SK-N-SH (cell line): ENCODE results near the gene MYOT.

Source experiments
- POLR2AphosphoS5 ChIP-seq: IDR thresholded peaks from 2 replicates; pipeline ENCODE4 v1.6.1; 2012; ENCODE audit warnings: low read depth, low read length
- YY1 ChIP-seq: IDR thresholded peaks from 2 replicates; pipeline ENCODE4 v1.4.0; 2012; ENCODE audit warnings: low read depth, mild to moderate bottlenecking
- TF ChIP-seq, protein P1 (sequence below): fragments of 200-600 bp; sonication (generic); IDR thresholded peaks from 2 replicates; pipeline ENCODE4 v1.6.1; 2017; ENCODE audit warnings: antibody characterized with exemption, mild to moderate bottlenecking, moderate library complexity
- TF ChIP-seq, protein P2 (sequence below): IDR thresholded peaks from 2 replicates; pipeline ENCODE4 v1.4.0; 2012; ENCODE audit warnings: low read depth, borderline replicate concordance

DNA sequence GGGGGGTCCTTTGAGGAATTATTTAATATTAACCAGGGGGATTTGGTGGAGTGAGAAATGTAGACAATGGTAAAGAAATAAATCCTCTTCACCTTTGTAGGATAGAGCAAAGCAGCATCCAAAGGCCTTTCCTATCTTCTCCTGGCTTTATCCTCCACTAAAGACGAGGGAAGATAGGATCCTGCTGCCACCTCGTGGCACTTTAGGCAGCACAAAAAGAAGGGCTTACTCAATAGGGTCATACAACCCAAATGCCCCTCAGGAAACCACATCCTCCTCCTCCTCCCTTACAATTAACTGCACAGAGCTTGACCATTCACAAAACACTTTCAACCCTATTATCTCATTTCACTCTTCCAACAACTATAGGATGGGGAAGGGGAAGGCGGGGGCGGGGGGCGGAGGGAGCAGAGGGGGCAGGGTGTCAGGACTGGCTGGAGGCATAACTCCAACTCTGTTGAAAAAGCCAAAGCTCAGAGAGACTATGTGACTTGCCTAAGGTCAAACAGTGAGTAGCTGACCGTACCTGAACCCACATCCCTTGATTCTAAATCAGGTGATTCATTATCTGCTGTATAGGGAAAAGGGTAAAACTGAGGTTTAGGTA, 45.4 kb upstream of the MYOT start:
- TF ChIP-seq POLR2AphosphoS5 (no peak), YY1 (no peak)
- TF ChIP-seq, protein P1, sequence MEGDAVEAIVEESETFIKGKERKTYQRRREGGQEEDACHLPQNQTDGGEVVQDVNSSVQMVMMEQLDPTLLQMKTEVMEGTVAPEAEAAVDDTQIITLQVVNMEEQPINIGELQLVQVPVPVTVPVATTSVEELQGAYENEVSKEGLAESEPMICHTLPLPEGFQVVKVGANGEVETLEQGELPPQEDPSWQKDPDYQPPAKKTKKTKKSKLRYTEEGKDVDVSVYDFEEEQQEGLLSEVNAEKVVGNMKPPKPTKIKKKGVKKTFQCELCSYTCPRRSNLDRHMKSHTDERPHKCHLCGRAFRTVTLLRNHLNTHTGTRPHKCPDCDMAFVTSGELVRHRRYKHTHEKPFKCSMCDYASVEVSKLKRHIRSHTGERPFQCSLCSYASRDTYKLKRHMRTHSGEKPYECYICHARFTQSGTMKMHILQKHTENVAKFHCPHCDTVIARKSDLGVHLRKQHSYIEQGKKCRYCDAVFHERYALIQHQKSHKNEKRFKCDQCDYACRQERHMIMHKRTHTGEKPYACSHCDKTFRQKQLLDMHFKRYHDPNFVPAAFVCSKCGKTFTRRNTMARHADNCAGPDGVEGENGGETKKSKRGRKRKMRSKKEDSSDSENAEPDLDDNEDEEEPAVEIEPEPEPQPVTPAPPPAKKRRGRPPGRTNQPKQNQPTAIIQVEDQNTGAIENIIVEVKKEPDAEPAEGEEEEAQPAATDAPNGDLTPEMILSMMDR, result peak; percentile 57
- TF ChIP-seq, protein P2, sequence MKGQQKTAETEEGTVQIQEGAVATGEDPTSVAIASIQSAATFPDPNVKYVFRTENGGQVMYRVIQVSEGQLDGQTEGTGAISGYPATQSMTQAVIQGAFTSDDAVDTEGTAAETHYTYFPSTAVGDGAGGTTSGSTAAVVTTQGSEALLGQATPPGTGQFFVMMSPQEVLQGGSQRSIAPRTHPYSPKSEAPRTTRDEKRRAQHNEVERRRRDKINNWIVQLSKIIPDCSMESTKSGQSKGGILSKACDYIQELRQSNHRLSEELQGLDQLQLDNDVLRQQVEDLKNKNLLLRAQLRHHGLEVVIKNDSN, result no peak
